AG04450 (cell line): ENCODE results near the gene PREPL. TPM values are rescaled to one million over a fixed set of nuclear protein-coding genes. Genes with fewer than 3 reads are reported as not detected.

Experiments used
- CTCF ChIA-PET: fragments of 300-600, 350-600 bp; formaldehyde crosslinking; extraction: SDS; loops from one replicate; lab custom pipeline; 2022; ENCODE audit warnings: antibody characterized with exemption, inconsistent platforms; lab: Charles Lee
- POLR2A ChIA-PET: fragments of 350-600 bp; formaldehyde crosslinking; extraction: SDS; loops from one replicate; lab custom pipeline; 2021; ENCODE audit warnings: antibody characterized with exemption, inconsistent platforms; lab: Yijun Ruan, JAX
- DNase-seq: peaks from one replicate; pipeline ENCODE4 v3.0.0-alpha.2; 2011; ENCODE audit warnings: low read depth, low spot score
- H3K27ac ChIP-seq: one replicate; pipeline ENCODE4 v1.5.1; 2012; ENCODE audit warnings: low read depth, low read length, control low read depth
- H3K27me3 ChIP-seq: one replicate; pipeline ENCODE4 v1.6.0; 2012; ENCODE audit warnings: low read length; ENCODE audit not compliant: control insufficient read depth, insufficient read depth
- H3K4me3 ChIP-seq: 2 replicates; pipeline ENCODE4 v1.5.1; 2011; ENCODE audit warnings: mild to moderate bottlenecking, low read depth, low read length, control low read depth
- H3K9me3 ChIP-seq: 2 replicates; pipeline ENCODE4 v1.5.1; 2012; ENCODE audit warnings: low read length; ENCODE audit not compliant: control insufficient read depth, insufficient read depth
- polyA plus RNA-seq: library from polyadenylated mRNA; depleted of rRNA; stranded (reverse); fragments of >200 nt; gene quantifications from 2 replicates; pipeline ENCODE4 v1.2.3, GENCODE V29; 2011
- TF ChIP-seq, protein P1 (sequence below): IDR thresholded peaks from 2 replicates; pipeline ENCODE4 v1.5.1; 2011; ENCODE audit warnings: low read depth, low read length, control low read depth, inconsistent platforms

PREPL gene
- polyA plus RNA-seq, 1 experiment, result 79.6 TPM

DNA sequence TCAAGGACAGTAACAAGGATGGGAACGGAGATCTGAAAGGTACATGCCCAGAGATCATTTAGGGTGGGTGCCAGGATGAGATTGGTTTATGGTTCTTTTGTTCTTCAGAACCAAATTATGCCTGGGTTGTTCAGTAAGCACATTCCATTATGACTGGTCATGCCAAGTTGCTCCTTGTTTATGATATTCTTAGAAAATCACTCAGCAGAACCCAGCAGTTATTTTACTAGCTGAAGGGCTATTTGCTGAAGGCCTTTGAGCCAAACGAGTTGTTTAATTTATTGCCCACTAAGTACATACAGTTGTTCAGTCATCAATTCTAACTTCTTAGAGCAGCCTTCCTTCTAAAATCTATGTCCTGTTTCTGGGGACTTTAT lies 85.4 kb downstream of the PREPL start:
- no peaks in the 10 kb centered on the region; the same call in 1 of the 2 replicates for H3K9me3 ChIP-seq
- CTCF ChIA-PET, result interaction anchor here (2.4 kb wide), 1 partner anchor 117 kb away, joined by 10 read pairs; no protein-coding TSS in a partner anchor

DNA sequence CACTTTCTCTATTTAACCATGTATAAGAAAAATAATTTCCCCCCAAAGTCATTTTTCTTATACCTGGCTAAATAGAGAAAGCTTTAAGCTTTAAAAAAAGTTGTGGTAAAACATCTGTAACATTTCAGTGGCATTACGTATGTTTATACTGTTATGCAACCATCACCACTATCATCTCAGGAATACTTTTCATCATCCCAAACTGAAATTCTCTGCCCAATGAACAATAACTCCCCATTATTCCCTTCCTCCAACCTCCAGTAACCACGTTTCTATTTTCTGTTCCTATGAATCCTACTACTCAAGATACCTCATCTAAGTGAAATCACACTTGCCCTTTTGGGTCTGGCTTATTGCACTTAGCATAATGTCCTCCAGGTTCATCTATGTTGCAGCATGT lies 87.7 kb downstream of the PREPL start:
- no peak overlapping the region for H3K27ac ChIP-seq
- no peak for DNase-seq
- H3K27me3 ChIP-seq, result no peaks in the 10 kb centered on the region
- TF ChIP-seq, protein P1, sequence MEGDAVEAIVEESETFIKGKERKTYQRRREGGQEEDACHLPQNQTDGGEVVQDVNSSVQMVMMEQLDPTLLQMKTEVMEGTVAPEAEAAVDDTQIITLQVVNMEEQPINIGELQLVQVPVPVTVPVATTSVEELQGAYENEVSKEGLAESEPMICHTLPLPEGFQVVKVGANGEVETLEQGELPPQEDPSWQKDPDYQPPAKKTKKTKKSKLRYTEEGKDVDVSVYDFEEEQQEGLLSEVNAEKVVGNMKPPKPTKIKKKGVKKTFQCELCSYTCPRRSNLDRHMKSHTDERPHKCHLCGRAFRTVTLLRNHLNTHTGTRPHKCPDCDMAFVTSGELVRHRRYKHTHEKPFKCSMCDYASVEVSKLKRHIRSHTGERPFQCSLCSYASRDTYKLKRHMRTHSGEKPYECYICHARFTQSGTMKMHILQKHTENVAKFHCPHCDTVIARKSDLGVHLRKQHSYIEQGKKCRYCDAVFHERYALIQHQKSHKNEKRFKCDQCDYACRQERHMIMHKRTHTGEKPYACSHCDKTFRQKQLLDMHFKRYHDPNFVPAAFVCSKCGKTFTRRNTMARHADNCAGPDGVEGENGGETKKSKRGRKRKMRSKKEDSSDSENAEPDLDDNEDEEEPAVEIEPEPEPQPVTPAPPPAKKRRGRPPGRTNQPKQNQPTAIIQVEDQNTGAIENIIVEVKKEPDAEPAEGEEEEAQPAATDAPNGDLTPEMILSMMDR, result no peak
- H3K4me3 ChIP-seq, result no peak overlapping the region
- ChIA-PET CTCF (interaction anchor here (0.7 to 1.5 kb wide), 2 partner anchors 29 to 31 kb away, joined by 4 read pairs; no protein-coding TSS in a partner anchor), POLR2A (no interaction called here)
- H3K9me3 ChIP-seq, result peaks cover 6% of the 10 kb centered on the region; the same call in 1 of the 2 replicates

More for the DNA sequence above, 85.4 kb downstream of the PREPL start:
- H3K27me3 ChIP-seq, result peaks cover 1% of the 10 kb centered on the region
- H3K4me3 ChIP-seq, result no peak overlapping the region
- TF ChIP-seq, protein P1, result no peak
- H3K27ac ChIP-seq, result no peak overlapping the region
- DNase-seq, result no peak
- POLR2A ChIA-PET, result no interaction called here

DNA sequence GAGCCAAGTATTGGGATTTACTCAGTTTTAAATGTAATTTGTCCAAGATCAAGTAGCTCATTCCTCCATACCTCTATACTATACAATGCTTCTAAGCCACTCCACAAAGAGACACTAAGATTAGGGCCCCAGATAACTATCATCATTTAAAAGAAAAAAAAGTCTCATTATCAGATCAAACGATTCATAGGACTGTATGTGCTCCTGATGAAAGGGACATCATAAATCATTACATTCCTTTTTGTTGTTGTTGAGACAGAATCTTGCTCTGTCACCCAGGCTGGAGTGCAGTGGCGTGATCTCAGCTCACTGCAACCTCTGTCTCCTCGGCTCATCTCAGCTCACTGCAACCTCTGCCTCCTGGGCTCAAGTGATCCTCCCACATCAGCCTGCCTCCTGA lies 88.2 kb downstream of the PREPL start:
- ChIA-PET POLR2A (no interaction called here), CTCF (interaction anchor here (0.5 to 1.5 kb wide), 3 partner anchors 28 to 105 kb away, joined by 4 to 5 read pairs (median 4); no protein-coding TSS in a partner anchor)
- DNase-seq, result no peak
- Histone ChIP-seq H3K27ac (no peak overlapping the region), H3K27me3 (no peaks in the 10 kb centered on the region), H3K9me3 (peaks cover 6% of the 10 kb centered on the region; the same call in 1 of the 2 replicates), H3K4me3 (no peak overlapping the region)
- TF ChIP-seq, protein P1, result no peak

DNA sequence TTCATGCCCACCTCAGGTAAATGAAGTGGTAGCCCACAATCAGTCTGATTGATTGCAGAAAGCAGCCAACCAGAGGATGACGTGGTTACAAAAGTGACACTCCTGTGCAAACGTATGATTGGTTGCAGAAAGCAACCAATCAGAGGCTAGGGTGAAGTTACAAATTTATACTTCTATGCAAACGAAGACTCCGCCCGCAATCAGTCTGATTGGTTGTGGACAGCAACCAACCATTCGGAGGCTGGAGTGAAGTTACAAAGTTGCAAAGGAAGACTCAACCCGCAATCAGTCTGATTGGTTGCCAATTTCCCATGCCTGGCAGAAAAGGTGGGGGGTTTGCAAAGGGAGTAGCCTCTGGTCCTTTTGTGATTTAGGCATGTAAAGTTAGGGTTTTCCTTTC lies 90.0 kb downstream of the PREPL start:
- Histone ChIP-seq H3K4me3 (no peak overlapping the region), H3K27ac (no peak overlapping the region), H3K27me3 (no peaks in the 10 kb centered on the region), H3K9me3 (peaks cover 6% of the 10 kb centered on the region; the same call in 1 of the 2 replicates)
- TF ChIP-seq, protein P1, result no peak
- POLR2A ChIA-PET, result no interaction called here
- CTCF ChIA-PET, result no interaction called here
- no peak for DNase-seq

DNA sequence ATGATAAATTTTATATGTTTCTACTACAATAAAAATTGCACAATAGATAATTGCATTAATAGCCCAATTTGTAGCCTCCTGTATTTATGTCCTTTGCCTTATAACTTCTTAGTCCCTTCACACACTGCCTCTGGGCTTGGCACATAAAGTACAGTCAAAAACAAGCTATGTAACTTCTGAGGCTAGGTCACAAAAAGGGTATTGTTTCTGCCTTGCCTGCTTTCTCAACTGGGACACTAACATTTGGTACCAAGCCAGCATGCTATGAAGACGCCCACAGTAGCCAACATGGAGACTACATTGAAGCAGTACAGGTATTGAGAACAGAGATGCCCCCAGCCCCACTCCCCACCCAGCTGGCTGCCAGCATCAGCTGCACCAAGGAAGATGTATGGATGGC lies 91.5 kb downstream of the PREPL start:
- POLR2A ChIA-PET, result no interaction called here
- no peak for DNase-seq
- peaks cover 6% of the 10 kb centered on the region; the same call in 1 of the 2 replicates for H3K9me3 ChIP-seq
- TF ChIP-seq, protein P1, result no peak
- no peaks in the 10 kb centered on the region for H3K27me3 ChIP-seq
- CTCF ChIA-PET, result no interaction called here
- H3K27ac ChIP-seq, result no peak overlapping the region
- H3K4me3 ChIP-seq, result no peak overlapping the region
